ENCODE results near the gene PITX2.
A peak's percentile ranks its signal among the peaks of the same experiment; 100 is the strongest.
"Not testable (repeated sequence)": the region's sequence is repeated elsewhere in the genome, so short reads cannot be mapped to it uniquely, and the experiment has no call there.

Gene PITX2

GRCh38 chr4:110587666-110588285 is 35.1 kb downstream of the PITX2 start:
- Histone ChIP-seq H3K4me3 (ENCODE audit: low read depth, low read length) (no peak overlapping the region), H3K27me3 (replicated peaks) (no peaks in the 10 kb centered on the region), H3K27ac (no peak overlapping the region), H3K36me3 (replicated peaks) (no peaks in the 10 kb centered on the region)
- no peak for TF ChIP-seq CTCF (IDR thresholded peaks at IDR 0.05; ENCODE audit: low read depth, low read length, missing control alignments)
- no peak for DNase-seq
- in situ Hi-C loops (cut with HindIII; ENCODE audit: low pct_ligation_motif_present, low sequenced_read_pairs), result no loop called here

- no peak overlapping the region for H3K27ac ChIP-seq
- DNase-seq, result peak; percentile 48
- no peaks in the 10 kb centered on the region for H3K36me3 ChIP-seq (replicated peaks)
- in situ Hi-C loops (cut with HindIII; ENCODE audit: low pct_ligation_motif_present, low sequenced_read_pairs), result no loop called here
- no peaks in the 10 kb centered on the region for H3K27me3 ChIP-seq (replicated peaks)
- TF ChIP-seq CTCF (IDR thresholded peaks at IDR 0.05; ENCODE audit: low read depth, low read length, missing control alignments), result peak; percentile 59
- H3K4me3 ChIP-seq (ENCODE audit: low read depth, low read length), result peak overlapping the region; percentile 47
These were observed 36.6 kb downstream of the PITX2 start for GRCh38 chr4:110586131-110586850.

- H3K27ac ChIP-seq; H3K4me3 ChIP-seq (ENCODE audit: low read depth, low read length); in situ Hi-C loops (cut with HindIII; ENCODE audit: low pct_ligation_motif_present, low sequenced_read_pairs); H3K27me3 ChIP-seq (replicated peaks); DNase-seq; H3K36me3 ChIP-seq (replicated peaks): not testable (repeated sequence)
These were observed 46.2 kb downstream of the PITX2 start for GRCh38 chr4:110576696-110577095.

Measured in brain microvascular endothelial cell (primary cell).